ENCODE measurements around the gene ACHE.
"Not testable (repeated sequence)": the region's sequence is repeated elsewhere in the genome, so short reads cannot be mapped to it uniquely, and the experiment has no call there.

GRCh38 chr7:100919335-100919734, 23.6 kb upstream of the ACHE start:
- not testable (repeated sequence) for TF ChIP-seq POLR2A, POLR2AphosphoS5, CTCF (IDR thresholded peaks at IDR 0.05)

Data from breast epithelium (tissue), 3 donors.